VCaP (cell line): ENCODE measurements around the gene ITGB1.

Source experiments
- H3K27ac ChIP-seq: fragments of 450-650 bp; 2 replicates; pipeline ENCODE4 v1.5.1; 2017
- TF ChIP-seq, protein P1 (sequence below): fragments of 450-650 bp; conservative IDR thresholded peaks from 2 replicates; pipeline ENCODE4 v1.5.1; 2017; ENCODE audit warnings: mild to moderate bottlenecking, moderate library complexity

ITGB1 gene

DNA sequence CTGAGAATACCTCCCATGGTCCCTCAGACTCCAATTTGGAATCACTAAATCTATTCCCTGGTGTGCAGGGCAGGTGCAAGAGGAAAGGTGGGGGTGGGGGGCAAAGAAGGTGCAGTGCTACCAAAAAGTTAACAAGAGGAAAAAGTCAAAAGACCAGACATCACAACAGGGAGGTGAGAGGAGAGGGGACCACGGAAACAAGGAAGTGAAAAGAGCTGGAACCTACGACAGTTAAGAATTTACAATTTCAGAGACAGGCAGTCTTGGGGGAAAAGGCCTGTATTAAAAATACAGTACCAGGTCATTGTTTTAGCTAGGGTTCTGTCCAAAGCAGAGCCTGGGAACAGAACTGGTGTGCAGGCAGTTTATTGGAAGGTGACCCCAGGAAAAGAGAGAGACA, 14.6 kb downstream of the ITGB1 start:
- TF ChIP-seq, protein P1, sequence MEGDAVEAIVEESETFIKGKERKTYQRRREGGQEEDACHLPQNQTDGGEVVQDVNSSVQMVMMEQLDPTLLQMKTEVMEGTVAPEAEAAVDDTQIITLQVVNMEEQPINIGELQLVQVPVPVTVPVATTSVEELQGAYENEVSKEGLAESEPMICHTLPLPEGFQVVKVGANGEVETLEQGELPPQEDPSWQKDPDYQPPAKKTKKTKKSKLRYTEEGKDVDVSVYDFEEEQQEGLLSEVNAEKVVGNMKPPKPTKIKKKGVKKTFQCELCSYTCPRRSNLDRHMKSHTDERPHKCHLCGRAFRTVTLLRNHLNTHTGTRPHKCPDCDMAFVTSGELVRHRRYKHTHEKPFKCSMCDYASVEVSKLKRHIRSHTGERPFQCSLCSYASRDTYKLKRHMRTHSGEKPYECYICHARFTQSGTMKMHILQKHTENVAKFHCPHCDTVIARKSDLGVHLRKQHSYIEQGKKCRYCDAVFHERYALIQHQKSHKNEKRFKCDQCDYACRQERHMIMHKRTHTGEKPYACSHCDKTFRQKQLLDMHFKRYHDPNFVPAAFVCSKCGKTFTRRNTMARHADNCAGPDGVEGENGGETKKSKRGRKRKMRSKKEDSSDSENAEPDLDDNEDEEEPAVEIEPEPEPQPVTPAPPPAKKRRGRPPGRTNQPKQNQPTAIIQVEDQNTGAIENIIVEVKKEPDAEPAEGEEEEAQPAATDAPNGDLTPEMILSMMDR, result no peak
- H3K27ac ChIP-seq, result no peak overlapping the region

DNA sequence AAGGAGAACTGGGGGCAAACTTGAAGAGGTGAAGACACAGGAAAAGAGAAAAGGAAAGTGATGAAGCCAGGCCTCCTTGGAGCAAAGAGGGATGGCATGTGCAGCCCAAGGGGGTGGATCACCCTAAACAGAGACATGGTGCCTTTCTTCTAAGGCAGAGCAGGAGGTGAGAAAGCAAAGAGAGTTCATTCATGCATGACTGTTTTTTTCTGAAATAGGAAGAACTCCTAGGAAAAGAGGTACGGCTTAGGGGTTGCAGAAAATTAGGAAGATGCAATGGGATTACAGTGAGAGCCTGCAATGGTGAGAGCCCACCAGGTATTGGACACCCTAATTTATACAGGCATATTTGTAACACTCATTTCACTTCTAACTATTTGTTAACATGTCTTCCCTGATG, 15.9 kb downstream of the ITGB1 start:
- H3K27ac ChIP-seq, result no peak overlapping the region
- TF ChIP-seq, protein P1, result no peak

DNA sequence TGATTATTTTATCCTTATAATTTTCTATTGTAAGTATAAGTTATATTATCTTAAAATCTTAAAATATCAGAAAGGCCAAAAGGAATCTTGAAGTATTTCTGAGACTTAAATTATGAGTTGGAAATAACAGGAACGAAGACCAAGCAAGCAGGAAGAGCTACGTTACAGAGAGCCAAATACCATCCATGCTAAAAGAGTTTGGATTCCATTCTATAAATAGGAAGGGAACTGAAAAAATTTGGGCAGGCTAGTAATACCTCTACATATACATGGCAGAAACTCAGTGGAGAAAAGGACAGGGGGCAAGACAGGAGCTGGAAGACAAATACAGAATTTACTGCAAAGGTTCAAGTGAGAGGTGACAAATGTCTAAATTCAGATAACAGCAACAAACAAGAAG, 16.7 kb downstream of the ITGB1 start:
- no peak overlapping the region for H3K27ac ChIP-seq
- TF ChIP-seq, protein P1, result no peak

DNA sequence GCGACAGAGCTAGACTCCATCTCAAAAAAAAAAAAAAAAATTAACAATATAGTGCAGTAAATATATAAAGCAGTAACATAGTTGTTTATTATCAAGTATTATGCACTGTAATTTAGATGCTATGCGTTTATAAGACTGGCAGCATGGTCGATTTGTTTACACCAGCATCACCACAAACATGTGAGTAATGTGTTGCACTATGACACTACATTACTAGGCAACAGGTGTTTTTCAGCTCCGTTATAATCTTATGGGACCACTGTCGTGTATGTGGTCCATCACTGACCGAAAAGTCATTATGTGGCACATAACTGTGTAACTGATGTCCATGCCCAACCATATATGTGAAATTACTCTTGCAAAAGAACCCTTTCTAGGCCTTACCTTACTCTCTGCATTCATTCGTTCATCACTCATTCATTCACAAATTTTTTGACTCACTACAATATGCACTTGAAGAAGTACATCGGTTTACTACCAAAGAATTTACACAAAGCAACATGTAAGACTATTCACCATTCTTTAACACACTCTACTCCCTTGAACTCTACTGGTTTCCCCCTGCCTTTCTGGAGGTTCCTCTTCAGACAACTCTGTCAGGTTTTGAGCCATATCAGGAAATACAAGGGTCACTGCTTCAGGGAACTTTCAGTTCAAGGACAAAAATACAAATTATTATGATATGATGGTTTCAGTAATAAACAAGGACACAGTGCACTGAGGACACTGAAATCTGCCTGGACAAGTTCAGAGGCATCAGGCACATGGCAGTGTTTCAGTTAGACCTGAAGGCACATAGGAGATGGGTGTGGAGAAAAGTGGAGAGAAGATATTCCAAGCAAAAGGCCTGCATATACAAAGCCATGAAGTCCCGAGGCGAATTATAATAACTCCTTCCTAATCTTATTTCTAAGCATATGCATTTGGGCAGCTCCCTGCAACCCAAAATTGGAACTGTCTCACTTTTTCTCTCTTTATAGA, 17.4 kb downstream of the ITGB1 start:
- no peak overlapping the region for H3K27ac ChIP-seq

DNA sequence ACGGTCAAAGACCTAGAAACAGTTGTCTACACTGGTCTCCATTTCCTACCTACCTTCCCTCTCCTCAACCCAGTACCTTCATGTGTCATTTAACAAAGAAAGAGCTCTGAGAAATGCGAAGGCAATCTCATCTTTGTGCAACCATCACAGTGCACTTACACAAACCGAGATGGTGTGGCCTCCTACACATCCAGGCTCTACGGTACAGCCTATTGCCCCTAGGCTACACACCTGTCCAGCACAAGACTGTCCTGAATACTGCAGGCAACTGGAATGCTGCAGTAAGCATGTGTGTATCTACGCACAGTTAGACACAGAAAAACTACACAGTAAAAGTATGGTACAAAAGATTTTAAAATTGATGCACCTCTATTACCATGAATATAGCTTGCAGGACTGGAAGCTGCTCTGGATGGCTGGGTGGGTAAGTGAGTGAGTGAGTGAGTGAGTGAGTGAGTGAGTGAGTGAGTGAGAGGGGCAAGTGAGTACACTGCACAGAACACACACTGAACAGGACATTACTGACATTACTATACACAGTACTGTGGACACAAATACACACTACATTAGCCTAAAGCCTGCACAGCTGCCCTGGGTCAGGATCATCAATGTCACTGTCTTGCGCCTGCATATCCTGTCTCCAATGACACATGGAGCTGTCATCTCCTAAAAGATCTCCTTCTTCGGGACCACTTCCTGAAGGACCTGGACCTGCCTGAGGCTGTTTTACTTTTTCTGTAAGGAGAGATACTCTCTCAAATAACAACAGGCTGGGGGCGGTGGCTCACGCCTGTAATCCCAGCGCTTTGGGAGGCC, 18.5 kb downstream of the ITGB1 start:
- TF ChIP-seq, protein P1, result no peak

More for the DNA sequence above, 17.4 kb downstream of the ITGB1 start:
- TF ChIP-seq, protein P1, result no peak

DNA sequence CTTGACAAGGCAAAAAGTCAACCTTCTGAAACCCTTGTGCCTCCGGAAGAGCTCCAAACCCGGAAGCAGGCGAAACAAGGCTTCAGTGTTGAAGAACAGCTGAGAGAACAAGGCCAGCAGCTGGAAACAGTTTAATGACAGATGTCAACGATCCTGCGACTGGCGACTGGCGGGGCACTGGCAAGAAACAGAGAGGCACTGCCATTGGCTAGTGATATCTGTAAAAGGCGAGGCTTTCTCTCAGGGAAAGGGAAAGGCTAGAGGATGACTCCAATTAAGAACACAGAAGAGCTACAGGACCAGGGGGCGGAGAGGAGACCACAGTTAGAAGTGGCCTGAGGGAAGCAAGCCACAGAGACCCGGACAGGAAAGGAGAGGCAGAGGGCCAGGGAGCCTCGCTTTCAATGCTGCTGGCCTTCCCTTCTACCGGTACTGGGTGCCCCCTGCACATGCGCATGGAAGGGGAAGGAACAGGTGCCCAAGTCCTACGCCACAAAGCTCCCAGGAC, 19.4 kb downstream of the ITGB1 start:
- TF ChIP-seq, protein P1, result no peak
- H3K27ac ChIP-seq, result peak overlapping the region; percentile 58

More for the DNA sequence above, 18.5 kb downstream of the ITGB1 start:
- peak overlapping the region; percentile 58 for H3K27ac ChIP-seq

DNA sequence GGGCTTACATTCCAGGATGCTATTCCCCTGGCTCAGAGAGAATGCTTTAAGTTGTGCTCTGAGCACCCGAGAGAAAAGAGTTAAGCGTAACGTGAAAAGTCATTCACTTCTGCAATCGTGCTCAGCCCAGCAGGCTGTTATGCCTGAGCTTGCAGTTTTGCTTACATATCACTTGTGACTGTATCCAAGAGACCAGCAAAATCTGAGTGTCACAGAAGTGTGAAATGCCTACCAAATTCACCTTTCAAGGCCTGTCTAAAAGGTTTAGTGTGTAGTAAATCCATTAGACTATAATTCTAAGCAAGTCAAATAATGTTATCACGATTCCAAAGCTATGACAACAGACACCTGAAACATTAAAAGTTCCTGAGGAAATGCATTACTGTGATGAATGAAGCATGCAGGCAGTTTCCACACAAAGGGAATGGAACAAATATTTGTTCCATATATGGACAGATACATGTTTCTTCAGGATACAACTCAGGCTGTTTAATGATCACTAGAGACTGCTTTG, 20.1 kb downstream of the ITGB1 start:
- TF ChIP-seq, protein P1, result no peak
- H3K27ac ChIP-seq, result peak overlapping the region; percentile 58
